K562 (cell line): ENCODE results near the gene DHX38. TPM values are rescaled to one million over a fixed set of nuclear protein-coding genes. Genes with fewer than 3 reads are reported as not detected.

Experiments
- BCOR ChIP-seq: fragments of 450-650 bp; IDR thresholded peaks from 2 replicates; pipeline ENCODE4 v1.6.1; 2016
- COPS2 ChIP-seq: fragments of 450-650 bp; conservative IDR thresholded peaks from 2 replicates; pipeline ENCODE4 v1.6.1; 2016; ENCODE audit warnings: mild to moderate bottlenecking, moderate library complexity
- CREB3L1 ChIP-seq: fragments of 450-650 bp; IDR thresholded peaks from 2 replicates; pipeline ENCODE4 v1.6.1; 2014; ENCODE audit warnings: low read depth, mild to moderate bottlenecking, moderate library complexity, borderline replicate concordance
- ETS1 ChIP-seq: conservative IDR thresholded peaks from 2 replicates; pipeline ENCODE4 v1.6.1; 2011; ENCODE audit warnings: low read depth, mild to moderate bottlenecking, low read length; ENCODE audit not compliant: control insufficient read depth
- LCOR ChIP-seq: sonication (generic); formaldehyde crosslinking; IDR thresholded peaks from 2 replicates; pipeline ENCODE4 v1.8.0; 2022; ENCODE audit warnings: mild to moderate bottlenecking, missing genetic modification reagents
- MIER1 ChIP-seq: fragments of 450-650 bp; IDR thresholded peaks from 2 replicates; pipeline ENCODE4 v1.6.1; 2016; ENCODE audit warnings: antibody characterized with exemption, mild to moderate bottlenecking, low read depth
- POLR2AphosphoS2 ChIP-seq: IDR thresholded peaks from 2 replicates; pipeline ENCODE4 v1.6.1; 2012; ENCODE audit warnings: low read length, improper control_type of control experiment
- RBFOX2 ChIP-seq: fragments of 200-400 bp; formaldehyde crosslinking; IDR thresholded peaks from 2 replicates; pipeline ENCODE4 v1.6.1; 2017; ENCODE audit warnings: low read depth, mild to moderate bottlenecking, low read length, moderate library complexity
- U2AF1 ChIP-seq: fragments of 200-400 bp; formaldehyde crosslinking; optimal IDR thresholded peaks from 2 replicates; pipeline ENCODE3; 2017; ENCODE audit warnings: mild to moderate bottlenecking, low read depth, low read length, moderate library complexity
- ZNF121 ChIP-seq: sonication (generic); formaldehyde crosslinking; conservative IDR thresholded peaks from 2 replicates; pipeline ENCODE4 v1.8.0; 2022; ENCODE audit warnings: missing genetic modification reagents
- ZNF232 ChIP-seq: sonication (generic); formaldehyde crosslinking; IDR thresholded peaks from 2 replicates; pipeline ENCODE4 v1.8.0; 2022; ENCODE audit warnings: mild to moderate bottlenecking, missing genetic modification reagents
- ZNF316 ChIP-seq: fragments of 450-650 bp; IDR thresholded peaks from 2 replicates; pipeline ENCODE4 v1.6.1; 2016
- polyA plus RNA-seq, 8 experiments: library from polyadenylated mRNA; depleted of rRNA in 4 of 8; stranded (reverse) in 5 of 8; unstranded in 3 of 8; fragments of >200 nt; fragmentation: Nextera tagmentation in 2 of 8; fragmentation: Illumina TruSeq in 1 of 8; extraction: Ambion mirVana in 2 of 8; extraction: Trizol in 1 of 8; gene quantifications; 2 replicates each; pipeline versions ENCODE4 v1.2.1 to v1.2.3, GENCODE V29; 2011 to 2014; ENCODE audit warnings: inconsistent platforms in 1 of 8, missing spikeins in 1 of 8
- total RNA-seq, 7 experiments: library from RNA; depleted of rRNA in 6 of 7; stranded (reverse); fragments of >200 nt in 6 of 7; fragmentation: Illumina TruSeq in 2 of 7; extraction: Trizol in 2 of 7; gene quantifications; 2 replicates each; pipeline versions ENCODE4 v1.2.1 to v1.2.3, GENCODE V29; 2011 to 2021; ENCODE audit warnings: low replicate concordance in 1 of 7

Gene DHX38
- total and polyA plus RNA-seq, 9 of the 15 experiments (the other 6 are each of a cell fraction or from before 2014, with no cell fraction given) = 2.8 to 76.8 (median 40.8) TPM

DNA sequence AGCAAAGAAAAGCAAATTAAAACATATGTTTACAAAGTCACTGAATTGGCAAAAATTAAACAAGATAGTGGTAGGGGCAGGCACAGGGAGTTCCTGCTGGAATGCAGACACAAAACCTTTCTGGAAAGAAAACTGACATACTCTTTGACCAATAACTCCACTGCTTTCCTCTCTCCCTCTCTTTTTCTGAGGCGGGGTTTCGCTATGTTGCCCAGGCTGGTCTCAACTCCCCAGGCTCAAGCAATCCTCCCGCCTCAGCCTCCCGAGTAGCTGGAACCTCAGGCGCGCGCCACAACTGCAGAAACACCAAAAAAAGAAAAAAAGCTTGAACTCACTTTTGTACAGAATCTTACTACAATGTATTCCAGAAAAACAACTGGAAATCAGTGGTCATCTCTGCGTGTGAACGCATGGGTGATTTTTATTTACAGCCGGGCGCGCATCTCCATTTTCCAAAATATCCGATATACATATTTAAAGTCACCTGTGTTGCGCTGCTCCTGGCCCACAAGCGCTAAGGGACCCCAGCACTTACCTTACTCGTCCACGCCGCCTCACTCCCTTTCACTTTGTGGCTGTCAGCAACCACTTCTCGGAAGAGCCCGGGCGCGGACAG lies 707 bp upstream of the DHX38 start (continued):
- TF ChIP-seq COPS2 = no peak
- TF ChIP-seq ETS1 = 0 out of 2 replicates have a peak, but pooled peaks have one; percentile 3
- no peak for TF ChIP-seq RBFOX2
- peak; percentile 18; the same call in 1 of the 2 replicates for TF ChIP-seq LCOR (CRISPR knock-in tag)
- no peak for TF ChIP-seq POLR2AphosphoS2
- no peak for TF ChIP-seq ZNF232 (CRISPR knock-in tag)
- TF ChIP-seq U2AF1 = no peak
- peak; percentile 29; the same call in 1 of the 2 replicates for TF ChIP-seq ZNF121 (CRISPR knock-in tag)
- TF ChIP-seq ZNF316 = 0 out of 2 replicates have a peak, but pooled peaks have one; percentile 4
- peak; percentile 54; the same call in 1 of the 2 replicates for TF ChIP-seq BCOR
- TF ChIP-seq CREB3L1 = no peak
- no peak for TF ChIP-seq MIER1
